MCF 10A (cell line): ENCODE results near the gene MSI2. TPM values are rescaled to one million over a fixed set of nuclear protein-coding genes. Genes with fewer than 3 reads are reported as not detected.
A peak's percentile ranks its signal among the peaks of the same experiment; 100 is the strongest.

Experiments used
- BruUV-seq: library from RNA; stranded (reverse); fragments of 400-500 nt; replicated peaks from 2 replicates; lab custom pipeline; 2021; lab: Mats Ljungman, UMichigan
- CTCF ChIA-PET: fragments of 300-600 bp; sonication (Branson Sonifier 250); formaldehyde crosslinking; extraction: SDS; loops from one replicate; lab custom pipeline; 2021; ENCODE audit warnings: antibody characterized with exemption, inconsistent platforms; lab: Yijun Ruan, JAX
- POLR2A ChIA-PET: fragments of 300-600, 350-650 bp; sonication (Branson Sonifier 250); formaldehyde crosslinking; extraction: SDS; loops from one replicate; lab custom pipeline; 2020; ENCODE audit warnings: antibody characterized with exemption, inconsistent platforms; lab: Yijun Ruan, JAX
- DNase-seq: peaks from one replicate; pipeline ENCODE4 v3.0.0-alpha.2; 2018; ENCODE audit not compliant: unreplicated experiment
- H3K27ac Mint-ChIP-seq: one replicate; pipeline ENCODE4 v1.8.0; 2022; ENCODE audit warnings: mild to moderate bottlenecking, low read depth, mixed read lengths; ENCODE audit not compliant: unreplicated experiment
- H3K27me3 Mint-ChIP-seq: one replicate; pipeline ENCODE4 v1.8.0; 2022; ENCODE audit warnings: mixed read lengths; ENCODE audit not compliant: insufficient read depth, unreplicated experiment
- H3K36me3 Mint-ChIP-seq: one replicate; pipeline ENCODE4 v1.8.0; 2022; ENCODE audit warnings: mild to moderate bottlenecking, moderate library complexity, mixed read lengths; ENCODE audit not compliant: insufficient read depth, unreplicated experiment
- H3K4me1 Mint-ChIP-seq: one replicate; pipeline ENCODE4 v1.8.0; 2022; ENCODE audit warnings: mixed read lengths; ENCODE audit not compliant: insufficient read depth, unreplicated experiment
- H3K4me3 Mint-ChIP-seq: one replicate; pipeline ENCODE4 v1.8.0; 2022; ENCODE audit warnings: mild to moderate bottlenecking, moderate library complexity, mixed read lengths; ENCODE audit not compliant: unreplicated experiment
- H3K9me3 Mint-ChIP-seq: one replicate; pipeline ENCODE4 v1.8.0; 2022; ENCODE audit warnings: mixed read lengths; ENCODE audit not compliant: unreplicated experiment
- CTCF ChIP-seq: fragments of 200-600 bp; IDR thresholded peaks from one replicate; pipeline ENCODE4 v1.8.0; 2022; ENCODE audit warnings: antibody characterized with exemption, mild to moderate bottlenecking; ENCODE audit not compliant: unreplicated experiment
- intact Hi-C: fragments of 100-400 bp; cut with micrococcal nuclease; formaldehyde crosslinking; loops from 2 replicates; pipeline ENCODE4 v1.14.1; 2022
- total RNA-seq: library from RNA; stranded (reverse); gene quantifications from 2 replicates; pipeline ENCODE4 v1.2.3, GENCODE V29; 2022

The MSI2 gene
- total RNA-seq, 1 experiment from 2014 or later = 60.6 TPM

GRCh38 chr17:57606111-57606875, 350.0 kb downstream of the MSI2 start:
- DNase-seq = no peak
- Mint-ChIP-seq H3K4me1 (peaks cover 18% of the 10 kb centered on the region), H3K27ac (no peak overlapping the region), H3K36me3 (peaks cover 25% of the 10 kb centered on the region), H3K4me3 (no peak overlapping the region), H3K27me3 (no peaks in the 10 kb centered on the region), H3K9me3 (no peaks in the 10 kb centered on the region)
- CTCF ChIA-PET = interaction anchor here (0.7 to 3.0 kb wide), 4 partner anchors 8 to 533 kb away, joined by 3 to 16 read pairs (median 4); no protein-coding TSS in a partner anchor
- intact Hi-C loops = no loop called here
- no TSS peak for BruUV-seq
- POLR2A ChIA-PET = no interaction called here
- TF ChIP-seq CTCF = no peak

GRCh38 chr17:57607553-57608120, 351.3 kb downstream of the MSI2 start:
- intact Hi-C loops = no loop called here
- H3K27me3 Mint-ChIP-seq = no peaks in the 10 kb centered on the region
- H3K36me3 Mint-ChIP-seq = peaks cover 24% of the 10 kb centered on the region
- TF ChIP-seq CTCF = no peak
- DNase-seq = peak; percentile 90
- H3K4me1 Mint-ChIP-seq = peaks cover 18% of the 10 kb centered on the region
- no peak overlapping the region for H3K4me3 Mint-ChIP-seq
- no peaks in the 10 kb centered on the region for H3K9me3 Mint-ChIP-seq
- ChIA-PET POLR2A (interaction anchor here (0.9 kb wide), 1 partner anchor 10 kb away, joined by 4 read pairs; no protein-coding TSS in a partner anchor), CTCF (interaction anchor here (0.6 to 3.0 kb wide), 2 partner anchors 9 to 339 kb away, joined by 3 to 16 read pairs; no protein-coding TSS in a partner anchor)
- H3K27ac Mint-ChIP-seq = no peak overlapping the region
- BruUV-seq = no TSS peak

- BruUV-seq = no TSS peak
- no peaks in the 10 kb centered on the region for H3K27me3 Mint-ChIP-seq
- no peak for TF ChIP-seq CTCF
- H3K4me3 Mint-ChIP-seq = no peak overlapping the region
- intact Hi-C loops = no loop called here
- POLR2A ChIA-PET = no interaction called here
- peaks cover 24% of the 10 kb centered on the region for H3K36me3 Mint-ChIP-seq
- H3K4me1 Mint-ChIP-seq = peaks cover 18% of the 10 kb centered on the region
- no peak for DNase-seq
- no peak overlapping the region for H3K27ac Mint-ChIP-seq
- CTCF ChIA-PET = interaction anchor here (0.6 to 3.0 kb wide), 2 partner anchors 10 to 338 kb away, joined by 3 to 16 read pairs; no protein-coding TSS in a partner anchor
- no peaks in the 10 kb centered on the region for H3K9me3 Mint-ChIP-seq
Observed at GRCh38 chr17:57608369-57609124, 352.2 kb downstream of the MSI2 start.
